Measurements from ENCODE around the gene USP24.

- TF ChIP-seq CTCF (optimal IDR thresholded peaks at IDR 0.05 in 1 of 3, IDR thresholded peaks at IDR 0.05 in 1 of 3, conservative IDR thresholded peaks at IDR 0.05 in 1 of 3; ENCODE audit: extremely low read depth in 1 of 3, insufficient read depth in 2 of 3, low read length in 3 of 3) (no peak), EZH2 (IDR thresholded peaks at IDR 0.05; ENCODE audit: low read length) (no peak)
Measured at GRCh38 chr1:55131801-55132200, 83.4 kb downstream of the USP24 start.

Measured in keratinocyte (primary cell).